ENCODE results near the gene THEM4. TPM values are rescaled to one million over a fixed set of nuclear protein-coding genes. Genes with fewer than 3 reads are reported as not detected.

Gene THEM4
- 10 to 100 TPM; 19.6 to 24.9 TPM for total RNA-seq

GRCh38 chr1:151909167-151910149, at the start of gene THEM4:
TSS of gene THEM4 (minus strand) at chr1:151909511. CDS start at chr1:151909458, 53 bp downstream.
- DNase-seq: peak; percentile 98
- H3K4me3 Mint-ChIP-seq: peak within 1 kb of the TSS; percentile 78

GRCh38 chr1:151958959-151959358, 49.6 kb upstream of the THEM4 start:
- CTCF ChIA-PET: interaction anchor here (0.8 kb wide), 1 partner anchor 9 kb away, joined by 3 read pairs; no protein-coding TSS in a partner anchor
- no peaks in the 10 kb centered on the region for H3K27me3 Mint-ChIP-seq
- H3K9me3 Mint-ChIP-seq: no peaks in the 10 kb centered on the region
- POLR2A ChIA-PET: no interaction called here
- no peak overlapping the region for H3K4me3 Mint-ChIP-seq
- no peak for DNase-seq
- H3K4me1 Mint-ChIP-seq (ENCODE audit: low read depth): peaks cover 4% of the 10 kb centered on the region
- H3K27ac Mint-ChIP-seq: no peak overlapping the region
- intact Hi-C loops (cut with micrococcal nuclease): no loop called here
- H3K36me3 Mint-ChIP-seq: no peaks in the 10 kb centered on the region

More at GRCh38 chr1:151909167-151910149, at the start of gene THEM4:
- ChIA-PET CTCF (interaction anchor here (1.0 to 2.3 kb wide), 9 partner anchors 12 to 125 kb away, joined by 3 to 15 read pairs (median 3); no protein-coding TSS in a partner anchor), POLR2A (interaction anchor here (0.6 to 2.0 kb wide), 14 partner anchors 11 to 147 kb away, joined by 3 to 8 read pairs (median 3); partner anchors contain the start of genes C2CD4D and MRPL9)
- peaks cover 29% of the 10 kb centered on the region for H3K36me3 Mint-ChIP-seq
- peak within 1 kb of the TSS; percentile 89 for H3K27ac Mint-ChIP-seq
- H3K4me1 Mint-ChIP-seq (ENCODE audit: low read depth): peaks cover 37% of the 10 kb centered on the region
- no peaks in the 10 kb centered on the region for H3K27me3 Mint-ChIP-seq
- H3K9me3 Mint-ChIP-seq: peaks cover 21% of the 10 kb centered on the region
- intact Hi-C loops (cut with micrococcal nuclease): no loop called here

- no peaks in the 10 kb centered on the region for H3K27me3 Mint-ChIP-seq
- H3K9me3 Mint-ChIP-seq: no peaks in the 10 kb centered on the region
- ChIA-PET CTCF (no interaction called here), POLR2A (no interaction called here)
- no peaks in the 10 kb centered on the region for H3K36me3 Mint-ChIP-seq
- no peak for DNase-seq
- no peak overlapping the region for H3K27ac Mint-ChIP-seq
- H3K4me3 Mint-ChIP-seq: no peak overlapping the region
- intact Hi-C loops (cut with micrococcal nuclease): no loop called here
- peaks cover 4% of the 10 kb centered on the region for H3K4me1 Mint-ChIP-seq (ENCODE audit: low read depth)
Measured at GRCh38 chr1:151956957-151957497, 47.7 kb upstream of the THEM4 start.

GRCh38 chr1:151953409-151954094, 44.2 kb upstream of the THEM4 start:
- ChIA-PET CTCF (interaction anchor here (1.1 to 2.0 kb wide), 7 partner anchors 14 to 60 kb away, joined by 3 to 9 read pairs (median 5); no protein-coding TSS in a partner anchor), POLR2A (no interaction called here)
- no peak overlapping the region for H3K27ac Mint-ChIP-seq
- no peaks in the 10 kb centered on the region for H3K9me3 Mint-ChIP-seq
- no peak overlapping the region for H3K4me3 Mint-ChIP-seq
- intact Hi-C loops (cut with micrococcal nuclease): no loop called here
- no peaks in the 10 kb centered on the region for H3K27me3 Mint-ChIP-seq
- no peaks in the 10 kb centered on the region for H3K36me3 Mint-ChIP-seq
- no peaks in the 10 kb centered on the region for H3K4me1 Mint-ChIP-seq (ENCODE audit: low read depth)
- no peak for DNase-seq

DNA sequence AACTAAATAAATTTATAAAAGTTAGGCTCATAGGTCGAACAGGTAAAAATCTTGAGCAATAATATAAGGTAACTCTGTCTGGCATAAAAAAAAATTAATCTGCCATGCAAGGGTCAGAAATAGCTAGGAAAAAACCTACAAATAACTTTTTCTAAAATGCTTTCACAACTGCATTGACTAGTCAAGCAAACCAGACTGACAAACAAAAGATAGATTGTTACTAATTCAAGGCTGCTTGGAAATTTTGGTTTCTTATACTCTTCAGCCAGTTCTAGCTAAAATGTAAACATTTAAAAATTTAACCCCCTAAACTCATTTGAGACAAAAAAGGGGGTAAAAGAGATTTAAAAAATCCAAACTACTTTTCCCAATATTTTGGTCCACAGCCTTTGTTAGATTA, 43.5 kb upstream of the THEM4 start:
- no peak for DNase-seq
- Mint-ChIP-seq H3K27me3 (no peaks in the 10 kb centered on the region), H3K36me3 (no peaks in the 10 kb centered on the region), H3K4me3 (no peak overlapping the region), H3K4me1 (ENCODE audit: low read depth) (no peaks in the 10 kb centered on the region), H3K27ac (no peak overlapping the region), H3K9me3 (no peaks in the 10 kb centered on the region)
- ChIA-PET POLR2A (no interaction called here), CTCF (interaction anchor here (0.9 to 1.4 kb wide), 4 partner anchors 15 to 49 kb away, joined by 3 to 8 read pairs (median 6); no protein-coding TSS in a partner anchor)
- intact Hi-C loops (cut with micrococcal nuclease): no loop called here

DNA sequence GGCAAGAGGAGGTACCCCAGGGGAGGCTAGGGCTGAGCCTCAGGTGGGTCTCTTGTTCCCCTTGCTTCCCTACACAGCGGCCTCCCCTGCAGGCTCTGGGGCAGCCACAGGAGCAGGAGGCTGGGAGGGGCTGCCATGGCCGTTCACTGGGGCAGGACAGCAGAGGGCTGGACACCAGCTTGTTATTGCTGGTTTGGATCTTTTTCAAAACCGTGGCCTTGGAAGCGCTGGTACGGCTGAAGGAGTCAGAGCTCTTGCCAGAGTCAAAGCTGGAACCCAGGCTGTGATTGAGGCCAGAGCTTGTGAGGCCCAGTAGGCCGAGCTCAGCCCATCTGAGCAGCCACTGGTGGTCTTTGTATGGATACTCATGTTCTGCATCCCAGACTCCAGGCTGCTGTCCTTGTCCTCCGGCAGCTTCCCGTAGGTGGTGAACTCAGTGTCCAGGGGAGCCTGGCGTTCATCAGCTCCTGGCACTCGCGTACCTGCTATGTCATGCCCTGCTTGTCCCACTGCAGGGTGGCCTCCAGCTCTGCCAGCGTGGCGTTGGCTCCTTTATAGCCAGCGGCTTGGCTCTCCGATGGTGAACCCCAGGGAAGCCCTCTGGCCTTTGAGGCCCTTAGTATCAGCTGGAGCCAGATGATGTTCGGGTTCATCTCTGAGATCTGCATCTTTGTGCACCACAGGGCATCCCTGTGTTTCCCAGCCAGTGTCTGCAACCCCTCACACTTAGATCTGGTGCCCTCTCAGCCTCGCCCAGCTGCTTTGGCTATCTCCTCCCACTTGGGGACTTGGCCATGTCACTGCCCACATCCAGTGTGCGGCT, 40.3 kb upstream of the THEM4 start:
- ChIA-PET POLR2A (interaction anchor here (0.8 kb wide), 1 partner anchor 34 kb away, joined by 4 read pairs; no protein-coding TSS in a partner anchor), CTCF (interaction anchor here (0.9 to 3.1 kb wide), 5 partner anchors 14 to 52 kb away, joined by 3 to 16 read pairs (median 7); no protein-coding TSS in a partner anchor)
- Mint-ChIP-seq H3K27ac (no peak overlapping the region), H3K9me3 (no peaks in the 10 kb centered on the region), H3K4me3 (no peak overlapping the region), H3K27me3 (no peaks in the 10 kb centered on the region), H3K36me3 (no peaks in the 10 kb centered on the region), H3K4me1 (ENCODE audit: low read depth) (peaks cover 25% of the 10 kb centered on the region)
- no peak for DNase-seq
- intact Hi-C loops (cut with micrococcal nuclease): loop anchor here (10.0 kb wide), 1 partner anchor 335 kb away; the partner anchor contains the start of gene SNX27

GRCh38 chr1:151948506-151948905, 39.2 kb upstream of the THEM4 start:
- Mint-ChIP-seq H3K27me3 (no peaks in the 10 kb centered on the region), H3K27ac (no peak overlapping the region), H3K4me3 (no peak overlapping the region), H3K36me3 (no peaks in the 10 kb centered on the region), H3K9me3 (no peaks in the 10 kb centered on the region), H3K4me1 (ENCODE audit: low read depth) (peaks cover 33% of the 10 kb centered on the region)
- ChIA-PET POLR2A (no interaction called here), CTCF (interaction anchor here (1.7 to 3.1 kb wide), 2 partner anchors 15 to 53 kb away, joined by 7 to 16 read pairs; no protein-coding TSS in a partner anchor)
- intact Hi-C loops (cut with micrococcal nuclease): loop anchor here (10.0 kb wide), 1 partner anchor 334 kb away; the partner anchor contains the start of gene SNX27
- DNase-seq: no peak

- H3K27me3 Mint-ChIP-seq: no peaks in the 10 kb centered on the region
- POLR2A ChIA-PET: interaction anchor here (0.6 to 1.6 kb wide), 5 partner anchors 21 to 89 kb away, joined by 3 to 8 read pairs (median 4); partner anchors contain the start of gene THEM4
- CTCF ChIA-PET: interaction anchor here (0.7 to 2.2 kb wide), 3 partner anchors 21 to 54 kb away, joined by 3 to 13 read pairs (median 6); no protein-coding TSS in a partner anchor
- H3K4me1 Mint-ChIP-seq (ENCODE audit: low read depth): peaks cover 42% of the 10 kb centered on the region
- DNase-seq: no peak
- H3K27ac Mint-ChIP-seq: peak overlapping the region; percentile 87
- H3K36me3 Mint-ChIP-seq: no peaks in the 10 kb centered on the region
- H3K9me3 Mint-ChIP-seq: no peaks in the 10 kb centered on the region
- intact Hi-C loops (cut with micrococcal nuclease): loop anchor here (10.0 kb wide), 1 partner anchor 332 kb away; the partner anchor contains the start of gene SNX27
- no peak overlapping the region for H3K4me3 Mint-ChIP-seq
Measured at GRCh38 chr1:151947140-151947539, 37.8 kb upstream of the THEM4 start.

- no peaks in the 10 kb centered on the region for H3K36me3 Mint-ChIP-seq
Measured at GRCh38 chr1:151945725-151946722, 36.7 kb upstream of the THEM4 start.

More at GRCh38 chr1:151945725-151946722, 36.7 kb upstream of the THEM4 start:
- H3K27ac Mint-ChIP-seq: peak overlapping the region; percentile 87
- no peaks in the 10 kb centered on the region for H3K9me3 Mint-ChIP-seq
- ChIA-PET POLR2A (interaction anchor here (0.6 to 1.6 kb wide), 6 partner anchors 22 to 91 kb away, joined by 3 to 8 read pairs (median 4); partner anchors contain the start of genes S100A11 and THEM4), CTCF (interaction anchor here (0.6 to 2.2 kb wide), 7 partner anchors 12 to 102 kb away, joined by 3 to 13 read pairs (median 3); no protein-coding TSS in a partner anchor)
- peak; percentile 88 for DNase-seq
- H3K4me1 Mint-ChIP-seq (ENCODE audit: low read depth): peaks cover 52% of the 10 kb centered on the region
- intact Hi-C loops (cut with micrococcal nuclease): loop anchor here (1.0 to 10.0 kb wide), 3 partner anchors 27 to 331 kb away; partner anchors contain the start of gene SNX27
- H3K27me3 Mint-ChIP-seq: no peaks in the 10 kb centered on the region
- peak overlapping the region; percentile 60 for H3K4me3 Mint-ChIP-seq

Data from activated CD4-positive, alpha-beta memory T cell treated with anti-CD3 and anti-CD28 coated beads for 36 hours (primary cell).